Measurements from ENCODE around the gene SZT2. TPM values are rescaled to one million over a fixed set of nuclear protein-coding genes. Genes with fewer than 3 reads are reported as not detected.

Gene SZT2
- total RNA-seq, 6 experiments from 2014 or later: 12.7 to 30.4 (median 19.2) TPM

GRCh38 chr1:43447891-43448708 lies 58.4 kb downstream of the SZT2 start:
- ATAC-seq: peak; percentile 72 to 88 (median 86)
- Histone ChIP-seq H3K36me3 (peaks cover 2 to 55% (median 11%) of the 10 kb centered on the region in 4 donors), H3K4me3 (no peak overlapping the region), H3K9me3 (no peaks in the 10 kb centered on the region), H3K27ac (peak overlapping the region; percentile 52 to 85 (median 77)), H3K4me1 (peaks cover 0 to 31% (median 8%) of the 10 kb centered on the region in 4 donors), H3K27me3 (no peaks in the 10 kb centered on the region)
- intact Hi-C loops (cut with DNase I): no loop called here
- TF ChIP-seq POLR2A (IDR thresholded peaks at IDR 0.05): peak; percentile 54
- TF ChIP-seq CTCF (IDR thresholded peaks at IDR 0.05): no peak
- WGBS (ENCODE audit: insufficient coverage, low coverage, low lambda C conversion rate, missing lambda C conversion rate): 34% methylated on average over 3 of the region's 25 CpGs
- DNase-seq: peak; percentile 78 to 92 (median 85)

- ATAC-seq (no peak), DNase-seq (peak in 2 of 3 donors; percentile 17 to 44)
- WGBS (ENCODE audit: insufficient coverage, low coverage, low lambda C conversion rate, missing lambda C conversion rate): 87% methylated on average over 7 of the region's 11 CpGs
- H3K27me3 ChIP-seq: no peaks in the 10 kb centered on the region
- H3K9me3 ChIP-seq: no peaks in the 10 kb centered on the region
- TF ChIP-seq POLR2A (IDR thresholded peaks at IDR 0.05) (no peak), CTCF (IDR thresholded peaks at IDR 0.05) (no peak)
- peaks cover 0 to 33% (median 8%) of the 10 kb centered on the region in 4 donors for H3K4me1 ChIP-seq
- intact Hi-C loops (cut with DNase I): no loop called here
- H3K36me3 ChIP-seq: peaks cover 2 to 45% (median 11%) of the 10 kb centered on the region in 4 donors
- H3K4me3 ChIP-seq: no peak overlapping the region
- H3K27ac ChIP-seq: peak overlapping the region; percentile 52 to 85 (median 77)
Observed at GRCh38 chr1:43448955-43449707, 59.4 kb downstream of the SZT2 start.

- Histone ChIP-seq H3K27me3 (no peaks in the 10 kb centered on the region), H3K4me3 (no peak overlapping the region), H3K4me1 (peaks cover 0 to 33% (median 8%) of the 10 kb centered on the region in 4 donors), H3K27ac (no peak overlapping the region), H3K9me3 (no peaks in the 10 kb centered on the region), H3K36me3 (peaks cover 2 to 45% (median 11%) of the 10 kb centered on the region in 4 donors)
- ATAC-seq (no peak), DNase-seq (peak in 2 of 3 donors; percentile 19 to 39)
- intact Hi-C loops (cut with DNase I): no loop called here
- TF ChIP-seq POLR2A (IDR thresholded peaks at IDR 0.05): no peak
- TF ChIP-seq CTCF (IDR thresholded peaks at IDR 0.05): no peak
- WGBS (ENCODE audit: insufficient coverage, low coverage, low lambda C conversion rate, missing lambda C conversion rate): no CpG with 5 or more reads among the region's 5 CpGs
Observed at GRCh38 chr1:43449708-43450069, 60.0 kb downstream of the SZT2 start.

- intact Hi-C loops (cut with DNase I): no loop called here
- DNase-seq (peak in 1 of 3 donors; percentile 19), ATAC-seq (no peak)
- Histone ChIP-seq H3K27me3 (no peaks in the 10 kb centered on the region), H3K36me3 (peaks cover 2 to 45% (median 11%) of the 10 kb centered on the region in 4 donors), H3K9me3 (no peaks in the 10 kb centered on the region), H3K4me1 (peaks cover 0 to 38% (median 8%) of the 10 kb centered on the region in 4 donors), H3K4me3 (no peak overlapping the region), H3K27ac (no peak overlapping the region)
- WGBS (ENCODE audit: insufficient coverage, low coverage, low lambda C conversion rate, missing lambda C conversion rate): 100% methylated on average over 2 of the region's 10 CpGs
- no peak for TF ChIP-seq CTCF (IDR thresholded peaks at IDR 0.05)
- no peak for TF ChIP-seq POLR2A (IDR thresholded peaks at IDR 0.05)
Observed at GRCh38 chr1:43450251-43450941, 60.7 kb downstream of the SZT2 start.

All from right lobe of liver (tissue), 6 donors.